HG03095 (cell line): ENCODE data around the gene ST8SIA1.
"Not testable (repeated sequence)": the region's sequence is repeated elsewhere in the genome, so short reads cannot be mapped to it uniquely, and the experiment has no call there.

Experiments used
- ATAC-seq: cut with Tn5 transposase; IDR thresholded peaks from one replicate; pipeline ENCODE4 v1.9.1; 2021; ENCODE audit warnings: moderate library complexity; ENCODE audit not compliant: unreplicated experiment

Gene ST8SIA1

GRCh38 chr12:22334410-22335100 lies at the start of gene ST8SIA1:
ST8SIA1 (minus strand) TSS chr12:22334707; CDS start chr12:22334232, 475 bp downstream.
- no peak for ATAC-seq

GRCh38 chr12:22380031-22380430 lies 45.5 kb upstream of the ST8SIA1 start:
- ATAC-seq: no peak

DNA sequence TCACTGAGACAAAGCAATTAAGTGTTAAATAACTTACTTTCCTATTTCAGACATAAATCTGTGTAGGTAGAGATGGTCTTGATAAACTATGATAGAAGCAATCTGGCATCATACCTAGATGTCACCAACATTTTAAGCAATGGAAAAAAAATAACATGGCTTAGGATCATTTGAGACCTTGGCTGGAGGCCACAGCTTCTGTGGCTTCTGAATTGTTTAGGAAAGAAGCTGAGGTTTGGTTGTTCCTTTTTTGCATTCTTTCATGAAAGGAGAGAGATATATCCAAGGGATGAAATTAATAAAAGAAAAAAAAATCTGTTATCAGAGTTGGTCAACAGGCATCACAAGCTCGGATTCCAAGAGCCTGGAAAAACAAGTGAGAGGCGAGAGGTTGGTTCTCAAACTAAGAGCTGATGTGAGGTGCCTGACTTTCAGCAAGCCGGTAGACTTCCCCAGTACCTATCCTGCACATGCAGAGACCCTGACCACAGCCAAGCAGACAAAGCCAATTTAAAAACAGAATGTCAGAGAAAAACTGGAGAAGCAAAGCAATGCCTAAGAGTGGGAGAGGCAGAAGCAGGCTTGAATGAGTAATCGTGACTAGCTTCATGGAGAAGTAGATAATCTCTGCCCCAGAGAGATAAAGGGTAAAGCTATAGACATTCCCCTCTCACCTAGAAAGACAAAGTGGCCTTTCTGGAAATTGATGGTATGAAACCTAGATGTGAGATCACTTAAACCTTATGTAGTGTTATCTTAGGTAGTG lies 43.4 kb upstream of the ST8SIA1 start:
- ATAC-seq: no peak

GRCh38 chr12:22376596-22377150 lies 42.2 kb upstream of the ST8SIA1 start:
- ATAC-seq: not testable (repeated sequence)

DNA sequence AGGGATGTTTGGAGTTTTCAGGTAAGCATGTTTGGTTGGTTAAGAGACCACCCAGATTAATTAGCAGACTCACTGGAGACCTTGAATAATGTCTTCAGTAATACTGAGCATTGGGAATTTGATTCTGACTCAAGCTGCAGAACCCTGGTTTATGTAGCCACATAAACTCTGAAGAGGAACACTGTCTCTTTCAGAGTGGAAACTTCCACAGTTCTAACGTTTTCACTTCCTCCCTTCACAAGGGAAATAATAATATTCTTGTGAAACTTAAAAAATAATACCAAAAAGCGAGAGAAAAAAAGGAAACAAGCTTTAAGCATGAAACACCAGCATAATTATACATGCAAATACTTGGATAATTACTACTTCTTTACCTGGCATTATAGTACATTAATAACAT lies 40.0 kb upstream of the ST8SIA1 start:
- ATAC-seq: no peak

DNA sequence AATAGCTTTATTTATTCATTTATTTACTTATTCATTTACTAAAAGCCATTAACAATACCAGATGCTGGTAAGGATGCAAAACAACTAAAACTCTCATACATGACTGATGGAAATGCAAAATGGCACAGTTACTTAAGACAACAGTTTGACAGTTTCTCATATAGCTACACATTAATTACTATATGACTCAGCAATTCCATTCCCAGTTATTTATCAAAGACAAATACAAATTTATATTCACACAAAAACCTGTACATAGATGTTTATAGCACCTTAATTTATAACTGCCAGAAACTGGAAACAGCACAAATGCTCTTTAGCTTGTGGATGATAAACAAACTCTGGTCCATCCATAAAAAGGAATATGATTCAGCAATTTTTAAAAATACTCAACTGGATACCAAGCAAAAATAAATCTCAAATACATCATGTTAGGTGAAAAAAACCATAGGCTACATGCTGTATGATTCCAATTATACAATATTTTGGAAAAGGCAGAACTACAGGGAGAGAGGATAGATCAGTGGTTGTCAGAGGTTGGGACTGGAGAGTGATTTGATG lies 37.9 kb upstream of the ST8SIA1 start:
- no peak for ATAC-seq

DNA sequence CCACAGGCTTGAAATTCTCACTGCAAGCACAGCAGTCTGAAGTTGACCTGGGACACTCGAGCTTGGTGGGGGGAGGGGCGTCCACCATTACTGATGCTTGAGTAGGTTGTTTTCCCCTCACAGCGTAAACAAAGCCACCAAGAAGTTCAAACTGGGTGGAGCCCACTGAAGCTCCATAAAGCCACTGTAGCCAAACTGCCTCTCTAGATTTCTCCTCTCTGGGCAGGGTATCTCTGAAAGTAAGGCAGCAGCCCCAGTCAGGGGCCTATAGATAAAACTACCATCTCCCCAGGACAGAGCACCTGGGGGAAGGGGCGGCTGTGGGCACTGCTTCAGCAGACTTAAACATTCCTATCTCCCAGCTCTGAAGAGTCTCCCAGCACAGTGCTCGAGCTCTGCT lies 31.7 kb upstream of the ST8SIA1 start:
- no peak for ATAC-seq

- no peak for ATAC-seq
Measured at GRCh38 chr12:22361785-22362184, 27.3 kb upstream of the ST8SIA1 start.

DNA sequence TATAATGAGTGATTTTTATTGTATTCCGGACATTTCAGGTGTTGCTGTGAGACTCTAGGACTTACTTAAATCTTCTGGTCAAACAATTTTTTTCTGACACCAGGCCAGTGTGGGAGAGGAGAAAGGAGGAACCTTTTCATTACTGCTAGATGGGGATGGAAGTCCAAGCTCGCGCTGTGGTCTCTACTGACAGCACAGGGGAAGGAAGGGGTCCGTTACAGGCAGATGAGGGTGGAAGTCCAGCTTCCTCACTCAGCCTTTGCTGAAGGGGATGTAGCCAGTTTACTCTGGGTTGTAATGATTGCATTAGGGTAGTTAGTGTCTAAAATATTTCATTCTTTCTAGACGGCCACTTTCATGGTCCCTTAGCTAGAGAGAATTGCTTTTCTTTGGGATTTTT lies 26.3 kb upstream of the ST8SIA1 start:
- no peak for ATAC-seq

- no peak for ATAC-seq
Measured at GRCh38 chr12:22357531-22357930, 23.0 kb upstream of the ST8SIA1 start.

DNA sequence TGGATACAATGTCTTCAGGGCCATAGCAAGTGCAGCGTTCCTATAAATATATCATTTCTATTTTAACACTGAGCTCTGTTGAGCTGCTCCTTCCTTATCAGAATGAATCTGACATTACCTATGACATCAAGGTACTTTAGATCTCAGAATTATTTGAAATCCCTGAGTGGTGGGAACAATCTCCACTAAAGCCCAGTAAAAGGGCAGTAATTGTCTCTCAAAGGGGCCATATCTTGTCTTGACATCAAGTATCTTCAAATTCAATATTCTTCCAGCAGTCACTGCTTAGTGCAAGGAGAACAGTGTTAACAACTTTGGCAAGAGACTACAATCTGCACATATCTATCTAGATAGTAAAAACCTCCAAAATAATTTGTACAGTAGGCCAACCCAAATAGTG lies 21.7 kb upstream of the ST8SIA1 start:
- ATAC-seq: no peak

DNA sequence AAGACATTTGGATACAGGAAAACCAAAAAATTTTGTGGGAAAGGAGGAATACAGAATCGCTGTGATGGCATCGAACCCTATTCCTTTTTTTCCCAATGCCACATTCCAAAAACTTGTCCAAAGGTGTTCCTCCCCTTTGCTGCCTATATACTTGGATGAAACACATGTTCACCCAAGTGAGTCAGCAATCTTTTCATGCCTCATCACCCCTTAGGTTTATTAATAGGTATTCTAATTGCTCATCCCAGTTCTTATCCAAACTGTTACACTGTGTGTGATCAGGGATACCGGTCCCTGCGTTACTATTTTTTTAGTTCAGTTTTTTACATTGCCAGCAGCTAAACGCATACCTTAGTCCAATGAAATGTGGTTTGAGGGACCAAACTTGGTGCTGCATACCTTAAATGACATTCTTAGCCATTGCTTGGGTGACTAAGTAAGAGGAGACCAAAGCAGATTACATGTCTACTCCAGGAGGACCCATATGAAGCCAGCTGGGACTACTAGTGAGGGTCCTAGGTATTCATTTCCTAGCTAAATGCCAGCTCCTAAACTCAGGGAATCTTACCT lies 20.6 kb upstream of the ST8SIA1 start:
- ATAC-seq: no peak

- no peak for ATAC-seq
Measured at GRCh38 chr12:22353615-22354325, 19.3 kb upstream of the ST8SIA1 start.

GRCh38 chr12:22350886-22351285 lies 16.4 kb upstream of the ST8SIA1 start:
- no peak for ATAC-seq

- no peak for ATAC-seq
Measured at GRCh38 chr12:22348208-22348607, 13.7 kb upstream of the ST8SIA1 start.

DNA sequence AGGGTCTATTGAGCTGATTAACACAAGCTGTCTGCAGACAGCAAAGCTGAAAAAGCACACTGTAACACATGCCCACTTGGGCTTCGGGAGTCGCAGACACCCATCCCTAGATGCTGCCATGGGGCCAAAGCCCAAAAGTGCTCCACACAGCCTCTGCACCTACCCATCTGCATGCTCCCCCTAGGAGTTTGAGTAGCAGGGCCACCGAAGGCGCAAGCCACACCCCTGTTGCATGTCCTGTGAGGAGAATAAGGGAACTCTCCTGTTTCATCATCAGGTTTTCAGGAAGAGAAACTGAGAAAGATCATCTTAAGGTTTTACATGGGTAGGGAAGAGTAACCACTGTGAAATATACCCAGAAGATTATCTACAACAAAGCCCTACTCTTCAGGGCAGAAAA lies 5.6 kb upstream of the ST8SIA1 start:
- no peak for ATAC-seq

DNA sequence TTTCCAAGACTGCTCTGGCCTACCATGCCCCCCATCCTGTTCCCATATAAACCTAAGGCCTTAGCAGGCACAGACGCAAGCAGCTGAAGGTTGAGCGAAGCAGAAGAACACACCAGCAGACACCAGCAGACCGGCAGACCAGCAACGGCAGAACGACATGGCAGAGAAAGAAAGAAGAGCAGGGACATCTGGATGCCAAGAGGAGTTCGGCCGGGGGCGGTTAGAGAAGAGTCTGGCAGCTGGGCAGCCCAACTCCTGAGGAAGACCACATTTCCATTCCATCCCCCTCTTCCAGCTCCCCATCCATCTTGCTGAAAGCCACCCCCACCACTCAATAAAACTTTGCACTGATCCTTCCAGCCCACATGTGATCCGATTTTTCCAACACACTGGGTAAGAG lies 5.2 kb upstream of the ST8SIA1 start:
- ATAC-seq: no peak

GRCh38 chr12:22335794-22336166 lies 1.3 kb upstream of the ST8SIA1 start:
- no peak for ATAC-seq

DNA sequence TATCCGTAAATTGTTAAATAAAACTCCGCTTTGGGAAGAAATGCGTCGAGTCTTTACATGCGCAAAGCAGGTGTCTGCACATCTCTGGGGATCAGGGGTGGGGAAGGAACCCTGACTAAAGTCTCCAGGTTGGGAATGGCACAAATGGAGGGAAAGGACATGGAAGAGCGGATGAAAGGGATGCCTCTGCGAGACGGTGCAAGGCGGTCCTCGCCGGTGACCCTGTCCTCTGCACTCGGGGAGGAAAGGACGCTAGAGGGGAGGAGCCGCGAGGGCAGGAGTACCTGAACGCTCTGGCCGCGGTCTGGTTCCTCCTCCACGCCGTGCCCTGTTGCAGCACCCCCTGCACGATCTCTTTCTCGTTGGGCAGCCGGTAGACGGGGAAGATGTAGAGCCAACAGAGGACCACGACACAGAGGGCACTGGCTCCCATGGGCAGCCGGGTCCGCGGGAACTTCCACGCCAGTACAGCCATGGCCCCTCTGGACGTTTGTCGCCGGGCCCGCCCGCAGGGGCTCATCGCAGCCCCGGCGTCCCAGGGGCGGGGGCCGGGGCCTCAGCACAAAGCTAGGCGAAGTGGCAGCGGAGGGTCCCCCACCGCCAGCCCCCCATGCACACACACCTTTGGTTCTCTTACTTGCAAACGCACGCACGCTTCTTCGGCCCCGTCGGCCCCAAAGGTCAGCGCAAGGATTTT lies 646 bp downstream of the ST8SIA1 start:
- no peak for ATAC-seq

DNA sequence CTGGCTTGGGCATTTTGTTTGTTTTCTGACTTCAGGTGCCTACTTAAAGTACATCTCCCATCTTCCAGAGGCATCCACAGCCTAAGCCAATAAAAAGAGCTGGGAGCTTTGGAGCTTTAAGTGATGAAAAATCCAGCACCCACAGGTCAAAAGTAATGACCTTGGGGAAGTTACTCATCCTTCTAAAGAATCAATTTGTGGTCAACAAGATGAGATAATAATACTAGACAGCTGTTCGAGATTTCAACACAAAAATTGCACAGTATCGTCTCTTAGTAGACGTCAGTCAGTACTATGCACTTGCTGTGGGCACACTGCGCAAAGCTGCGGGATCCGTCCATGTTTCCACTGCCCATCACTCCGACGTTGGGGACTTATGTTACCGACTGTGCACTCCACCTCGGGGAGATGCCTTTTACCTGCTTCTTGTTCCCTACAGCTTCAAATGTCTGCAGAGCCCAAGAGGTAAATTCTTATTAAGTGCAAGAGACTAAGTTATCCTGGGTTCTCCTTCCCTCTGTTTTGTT lies 1.3 kb downstream of the ST8SIA1 start:
- ATAC-seq: no peak
